Measurements from ENCODE around the gene SERTAD1.
"Not testable (repeated sequence)": the region's sequence is repeated elsewhere in the genome, so short reads cannot be mapped to it uniquely, and the experiment has no call there.

The SERTAD1 gene

GRCh38 chr19:40466219-40466984, 40.6 kb upstream of the SERTAD1 start:
- TF ChIP-seq CTCF (conservative IDR thresholded peaks at IDR 0.05; ENCODE audit: low read length) = no peak
- H3K4me3 ChIP-seq (ENCODE audit: low read length) = peak overlapping the region; percentile 63
- DNase-seq (ENCODE audit: low read depth) = no peak

GRCh38 chr19:40465557-40466218, 39.9 kb upstream of the SERTAD1 start, which contains the start of gene BLVRB:
Gene BLVRB, minus strand, starts transcription at chr19:40465745. Its CDS starts 57 bp downstream, at chr19:40465688.
- DNase-seq (ENCODE audit: low read depth) = peak; percentile 99
- no peak for TF ChIP-seq CTCF (conservative IDR thresholded peaks at IDR 0.05; ENCODE audit: low read length)
- H3K4me3 ChIP-seq (ENCODE audit: low read length) = peak within 1 kb of the TSS; percentile 80

GRCh38 chr19:40465025-40465556, 39.3 kb upstream of the SERTAD1 start:
- peak overlapping the region; percentile 80 for H3K4me3 ChIP-seq (ENCODE audit: low read length)
- DNase-seq (ENCODE audit: low read depth) = peak; percentile 97
- no peak for TF ChIP-seq CTCF (conservative IDR thresholded peaks at IDR 0.05; ENCODE audit: low read length)

- H3K4me3 ChIP-seq (ENCODE audit: low read length) = peak overlapping the region; percentile 80
- DNase-seq (ENCODE audit: low read depth) = peak; percentile 90
- TF ChIP-seq CTCF (conservative IDR thresholded peaks at IDR 0.05; ENCODE audit: low read length) = peak; percentile 85
These were observed 38.5 kb upstream of the SERTAD1 start for GRCh38 chr19:40464059-40465024.

- peak; percentile 61 for DNase-seq (ENCODE audit: low read depth)
- not testable (repeated sequence) for H3K4me3 ChIP-seq (ENCODE audit: low read length)
These were observed 37.8 kb upstream of the SERTAD1 start for GRCh38 chr19:40463587-40464037.

GRCh38 chr19:40461669-40462221, 36.0 kb upstream of the SERTAD1 start:
- H3K4me3 ChIP-seq (ENCODE audit: low read length) = no peak overlapping the region
- DNase-seq (ENCODE audit: low read depth) = no peak
- no peak for TF ChIP-seq CTCF (conservative IDR thresholded peaks at IDR 0.05; ENCODE audit: low read length)
